GF-D8 (cell line): ENCODE results near the gene NPM1.
"Not testable (repeated sequence)": the region's sequence is repeated elsewhere in the genome, so short reads cannot be mapped to it uniquely, and the experiment has no call there.

Experiments
- DNase-seq: peaks from one replicate; lab custom pipeline; 2025; lab: John Stamatoyannopoulos, UW

The NPM1 gene

GRCh38 chr5:171413153-171413910 is 25.7 kb downstream of the NPM1 start:
- DNase-seq: no peak

- DNase-seq: not testable (repeated sequence)
Observed at GRCh38 chr5:171413993-171414392, 26.3 kb downstream of the NPM1 start.

- no peak for DNase-seq
Observed at GRCh38 chr5:171415115-171415730, 27.6 kb downstream of the NPM1 start.

- no peak for DNase-seq
Observed at GRCh38 chr5:171416160-171417049, 28.8 kb downstream of the NPM1 start.

- DNase-seq: no peak
Observed at GRCh38 chr5:171418316-171418981, 30.8 kb downstream of the NPM1 start.

DNA sequence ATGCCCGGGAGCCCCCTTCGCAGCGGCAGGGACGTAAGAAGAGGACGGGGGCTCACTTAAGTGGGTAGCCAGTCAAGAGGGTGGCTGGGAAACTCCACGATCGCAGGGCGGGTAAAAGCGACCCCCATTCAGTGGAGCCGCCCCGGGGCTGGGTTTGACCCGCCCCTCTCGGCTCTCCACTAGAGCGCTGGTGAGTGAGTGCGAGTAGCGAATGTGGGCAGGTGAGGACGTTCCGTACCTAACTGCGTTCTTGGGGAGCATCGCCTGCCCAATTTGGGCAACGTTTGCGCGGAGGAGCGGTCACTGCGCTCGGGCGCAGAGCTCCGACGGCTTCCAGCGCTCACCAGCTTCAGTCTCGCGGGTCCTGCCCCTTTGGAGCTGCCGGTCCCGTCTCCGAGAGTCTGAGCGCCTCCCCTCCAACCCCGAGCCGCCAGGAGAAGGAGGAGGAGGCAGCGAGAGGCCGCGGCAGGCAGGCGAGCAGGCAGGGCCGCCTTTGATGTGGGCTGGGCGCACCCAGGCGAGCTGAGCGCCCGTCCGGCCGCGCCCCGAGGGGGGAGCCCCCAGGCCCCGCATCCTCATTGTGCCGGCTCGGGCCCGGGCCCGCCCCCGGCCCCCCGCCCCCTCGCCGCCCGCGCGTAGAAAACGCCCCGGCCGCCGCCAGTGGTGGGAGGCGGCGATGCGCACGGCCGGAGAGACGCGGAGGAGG is 31.5 kb downstream of the NPM1 start, which contains the start of gene FGF18:
FGF18 (plus strand) TSS at position 666 of the 706 bp plus-strand sequence. CDS start 553 bp downstream, outside the sequence.
- no peak for DNase-seq

DNA sequence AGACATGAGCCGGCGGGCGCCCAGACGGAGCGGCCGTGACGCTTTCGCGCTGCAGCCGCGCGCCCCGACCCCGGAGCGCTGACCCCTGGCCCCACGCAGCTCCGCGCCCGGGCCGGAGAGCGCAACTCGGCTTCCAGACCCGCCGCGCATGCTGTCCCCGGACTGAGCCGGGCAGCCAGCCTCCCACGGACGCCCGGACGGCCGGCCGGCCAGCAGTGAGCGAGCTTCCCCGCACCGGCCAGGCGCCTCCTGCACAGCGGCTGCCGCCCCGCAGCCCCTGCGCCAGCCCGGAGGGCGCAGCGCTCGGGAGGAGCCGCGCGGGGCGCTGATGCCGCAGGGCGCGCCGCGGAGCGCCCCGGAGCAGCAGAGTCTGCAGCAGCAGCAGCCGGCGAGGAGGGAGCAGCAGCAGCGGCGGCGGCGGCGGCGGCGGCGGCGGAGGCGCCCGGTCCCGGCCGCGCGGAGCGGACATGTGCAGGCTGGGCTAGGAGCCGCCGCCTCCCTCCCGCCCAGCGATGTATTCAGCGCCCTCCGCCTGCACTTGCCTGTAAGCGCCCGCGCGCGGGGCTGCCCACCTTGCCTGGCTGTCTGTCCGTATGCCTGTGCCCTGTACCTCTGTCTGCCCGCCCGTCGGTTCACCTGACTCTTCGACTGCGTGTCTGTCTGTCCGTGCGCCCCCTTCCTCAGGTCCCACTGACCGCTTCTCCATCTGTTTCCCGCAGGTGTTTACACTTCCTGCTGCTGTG is 32.2 kb downstream of the NPM1 start:
- DNase-seq: no peak

DNA sequence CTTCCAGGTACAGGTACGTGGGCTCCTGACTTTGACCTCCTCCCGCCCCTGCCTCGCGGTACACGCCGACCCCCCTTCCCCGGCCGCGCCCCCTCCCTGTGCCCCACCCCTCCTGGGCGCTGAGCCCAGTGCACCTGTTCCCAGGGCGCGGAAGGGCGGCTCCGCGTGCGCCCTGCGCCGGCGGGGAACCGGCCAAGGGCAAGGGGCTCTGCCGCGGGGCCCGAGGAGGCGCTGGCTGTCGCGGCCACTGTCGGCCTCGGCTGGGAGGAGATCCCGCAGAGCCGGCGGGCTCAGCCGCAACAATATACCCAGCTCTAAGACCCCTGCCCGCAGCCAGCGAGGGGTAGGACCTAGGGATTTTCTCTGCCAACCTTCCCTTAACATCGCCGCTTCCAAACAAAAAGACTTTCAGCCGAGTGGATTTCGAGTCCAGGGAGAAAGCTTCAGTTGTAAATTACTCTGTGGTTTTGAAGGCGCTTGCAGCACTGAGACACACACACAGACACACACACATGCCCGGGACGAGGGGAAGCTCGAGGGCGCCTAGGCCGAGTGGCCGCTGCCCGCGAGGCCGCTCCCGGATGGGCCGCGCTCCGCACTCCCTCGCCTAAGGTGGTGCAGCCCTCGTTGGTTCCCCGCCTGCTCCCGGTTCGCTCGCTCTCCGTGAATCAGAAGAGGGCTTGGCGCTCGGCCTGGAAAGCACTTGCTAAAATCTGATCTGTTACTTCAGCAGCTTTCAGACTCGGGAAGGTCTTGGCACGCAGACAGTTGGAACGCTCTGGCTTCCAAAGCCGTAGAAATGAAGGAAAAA is 33.0 kb downstream of the NPM1 start:
- DNase-seq: no peak

GRCh38 chr5:171421331-171422262 is 33.9 kb downstream of the NPM1 start:
- no peak for DNase-seq

DNA sequence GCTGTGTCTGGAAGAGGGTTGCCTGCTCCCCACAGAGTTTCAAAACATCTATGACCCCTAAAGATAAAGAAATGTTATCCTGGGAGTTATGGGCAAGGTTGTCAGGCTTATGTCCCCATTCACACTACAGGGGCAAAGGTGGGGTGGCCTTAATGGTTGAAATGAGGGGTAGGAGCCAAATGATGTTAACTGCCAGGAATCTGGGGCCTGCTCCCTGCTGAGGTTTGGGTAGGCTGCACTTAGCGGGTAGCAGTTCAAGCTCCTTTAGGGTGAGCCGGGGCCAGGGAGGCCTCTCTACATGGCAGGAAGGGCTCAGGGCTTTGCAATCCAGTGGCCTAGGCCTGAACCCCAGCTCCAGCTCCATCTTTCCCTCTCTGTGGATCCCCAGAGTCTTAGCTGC is 34.8 kb downstream of the NPM1 start:
- DNase-seq: no peak

DNA sequence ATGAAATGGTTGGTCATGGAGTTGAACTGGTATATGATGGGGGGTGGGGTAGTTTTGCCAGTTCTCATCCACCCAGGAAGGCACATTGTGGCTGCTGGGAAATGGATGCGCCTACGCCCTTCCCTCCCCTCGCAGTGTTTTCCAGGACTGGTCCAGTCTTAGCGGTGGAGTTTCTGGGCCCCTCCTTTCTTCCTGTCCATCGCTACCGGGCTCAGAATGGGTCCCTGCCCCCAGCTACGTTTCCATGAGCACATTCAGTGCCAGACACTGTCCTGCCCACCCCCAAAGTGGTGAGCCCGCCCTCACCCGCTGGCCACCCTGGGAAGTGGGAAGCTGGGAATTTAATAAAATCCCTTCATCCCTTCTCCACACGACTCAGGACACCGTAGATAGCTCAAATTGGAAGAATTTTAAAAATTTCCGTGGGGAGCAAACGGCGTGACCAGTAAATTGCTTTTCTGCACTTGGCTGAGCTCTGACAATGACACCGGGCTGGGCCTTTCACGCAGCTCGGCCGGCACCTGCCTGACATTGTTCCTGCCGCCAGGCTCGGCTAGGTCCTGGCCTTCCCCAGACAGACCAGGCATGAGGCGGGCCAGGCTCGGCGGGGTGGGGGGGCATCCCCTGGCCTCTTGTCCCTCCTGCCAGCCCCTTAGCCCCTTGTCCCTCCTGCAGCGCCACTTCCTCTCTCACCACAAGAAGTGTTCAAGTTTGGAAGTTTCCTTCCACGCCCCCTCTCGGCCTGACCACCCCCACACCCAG is 35.4 kb downstream of the NPM1 start:
- DNase-seq: no peak

GRCh38 chr5:171424726-171425125 is 37.1 kb downstream of the NPM1 start:
- no peak for DNase-seq

GRCh38 chr5:171425596-171426244 is 38.1 kb downstream of the NPM1 start:
- DNase-seq: no peak

GRCh38 chr5:171426266-171426665 is 38.6 kb downstream of the NPM1 start:
- no peak for DNase-seq

GRCh38 chr5:171426680-171427079 is 39.0 kb downstream of the NPM1 start:
- no peak for DNase-seq

- DNase-seq: no peak
Observed at GRCh38 chr5:171427318-171428167, 39.9 kb downstream of the NPM1 start.
